Mesothelial cell of epicardium (in vitro differentiated cells): Measurements from ENCODE around the gene MYMX. TPM values are rescaled to one million over a fixed set of nuclear protein-coding genes. Genes with fewer than 3 reads are reported as not detected.
"Not testable (repeated sequence)": the region's sequence is repeated elsewhere in the genome, so short reads cannot be mapped to it uniquely, and the experiment has no call there.

Experiments
- DNase-seq, 2 experiments: peaks; one replicate each; pipeline ENCODE4 v3.0.0; 2021; ENCODE audit warnings: low spot score in 2 of 2; ENCODE audit not compliant: unreplicated experiment in 2 of 2
- H3K27ac Mint-ChIP-seq: 2 replicates; pipeline ENCODE4 v1.8.0; 2021; ENCODE audit warnings: mixed read lengths
- H3K27me3 Mint-ChIP-seq: 2 replicates; pipeline ENCODE4 v1.8.0; 2021; ENCODE audit warnings: low read depth, mixed read lengths
- H3K36me3 Mint-ChIP-seq: 2 replicates; pipeline ENCODE4 v1.8.0; 2021; ENCODE audit warnings: mixed read lengths
- H3K4me1 Mint-ChIP-seq: 2 replicates; pipeline ENCODE4 v1.8.0; 2021; ENCODE audit warnings: mixed read lengths
- H3K4me3 Mint-ChIP-seq: 2 replicates; pipeline ENCODE4 v1.8.0; 2021; ENCODE audit warnings: mild to moderate bottlenecking, moderate library complexity, mixed read lengths
- H3K9me3 Mint-ChIP-seq: 2 replicates; pipeline ENCODE4 v1.8.0; 2021; ENCODE audit warnings: mixed read lengths
- total RNA-seq: library from RNA; stranded (reverse); gene quantifications from 3 replicates; pipeline ENCODE4 v1.2.1, GENCODE V29; 2021
- TF ChIP-seq, protein P1 (sequence below): fragments of 200-600 bp; sonication (generic); IDR thresholded peaks from one replicate; pipeline ENCODE4 v1.5.0; 2021; ENCODE audit warnings: antibody characterized with exemption; ENCODE audit not compliant: unreplicated experiment

MYMX gene
- total RNA-seq, 1 donor from 2014 or later, result not detected

DNA sequence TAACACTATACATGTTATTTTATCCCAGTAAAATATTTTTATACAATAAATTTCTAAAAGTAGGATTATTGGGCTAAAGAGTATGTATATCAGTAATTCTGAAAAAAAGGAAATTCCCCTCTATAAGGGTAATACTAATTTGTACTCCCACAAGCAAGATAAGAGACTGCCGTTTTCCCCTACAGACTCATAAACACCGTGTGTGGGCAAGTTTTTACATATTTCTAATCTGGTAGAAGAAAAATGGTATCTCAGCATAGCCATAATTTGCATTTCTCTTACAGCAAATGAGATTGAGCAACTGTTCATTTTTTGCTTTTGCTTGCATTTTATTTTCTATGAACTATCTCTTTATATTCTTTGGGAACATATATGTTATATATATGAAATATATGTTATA is 26.0 kb upstream of the MYMX start:
- H3K4me1 Mint-ChIP-seq, result peaks cover 9% of the 10 kb centered on the region
- H3K9me3 Mint-ChIP-seq, result no peaks in the 10 kb centered on the region
- DNase-seq, result no peak
- no peaks in the 10 kb centered on the region for H3K27me3 Mint-ChIP-seq
- no peak overlapping the region for H3K27ac Mint-ChIP-seq
- no peak overlapping the region for H3K4me3 Mint-ChIP-seq
- TF ChIP-seq, protein P1, sequence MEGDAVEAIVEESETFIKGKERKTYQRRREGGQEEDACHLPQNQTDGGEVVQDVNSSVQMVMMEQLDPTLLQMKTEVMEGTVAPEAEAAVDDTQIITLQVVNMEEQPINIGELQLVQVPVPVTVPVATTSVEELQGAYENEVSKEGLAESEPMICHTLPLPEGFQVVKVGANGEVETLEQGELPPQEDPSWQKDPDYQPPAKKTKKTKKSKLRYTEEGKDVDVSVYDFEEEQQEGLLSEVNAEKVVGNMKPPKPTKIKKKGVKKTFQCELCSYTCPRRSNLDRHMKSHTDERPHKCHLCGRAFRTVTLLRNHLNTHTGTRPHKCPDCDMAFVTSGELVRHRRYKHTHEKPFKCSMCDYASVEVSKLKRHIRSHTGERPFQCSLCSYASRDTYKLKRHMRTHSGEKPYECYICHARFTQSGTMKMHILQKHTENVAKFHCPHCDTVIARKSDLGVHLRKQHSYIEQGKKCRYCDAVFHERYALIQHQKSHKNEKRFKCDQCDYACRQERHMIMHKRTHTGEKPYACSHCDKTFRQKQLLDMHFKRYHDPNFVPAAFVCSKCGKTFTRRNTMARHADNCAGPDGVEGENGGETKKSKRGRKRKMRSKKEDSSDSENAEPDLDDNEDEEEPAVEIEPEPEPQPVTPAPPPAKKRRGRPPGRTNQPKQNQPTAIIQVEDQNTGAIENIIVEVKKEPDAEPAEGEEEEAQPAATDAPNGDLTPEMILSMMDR, result no peak
- no peaks in the 10 kb centered on the region for H3K36me3 Mint-ChIP-seq

DNA sequence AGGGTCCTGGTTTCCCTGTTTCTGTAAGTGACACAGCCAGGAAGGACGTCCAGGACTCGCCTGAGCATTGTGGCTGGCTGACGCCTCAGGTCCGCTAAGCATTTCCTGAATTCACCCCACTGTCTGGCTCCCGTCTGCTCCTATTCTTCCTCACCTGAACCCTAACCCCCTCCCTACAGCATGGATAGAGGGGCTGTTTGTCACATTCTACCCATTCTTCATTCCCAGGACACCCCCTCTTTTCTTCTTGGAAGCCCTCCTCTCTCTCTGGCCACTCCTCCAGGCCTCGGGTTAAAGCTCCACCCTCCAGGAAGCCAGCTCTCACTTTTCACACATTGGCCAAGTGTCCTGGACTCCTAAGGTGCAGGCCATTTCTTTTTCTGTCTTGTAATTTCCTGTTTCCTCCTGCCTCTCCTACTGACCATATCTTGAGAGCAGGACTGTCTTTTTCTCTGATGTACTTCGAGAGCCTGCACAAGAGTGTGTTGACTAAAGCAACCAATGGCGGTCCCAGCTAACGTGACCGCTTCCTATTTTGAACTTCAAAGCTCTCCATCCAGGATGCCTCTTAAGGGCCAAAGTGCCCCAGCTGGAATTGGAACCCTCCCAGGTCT is 24.2 kb upstream of the MYMX start:
- H3K27me3 Mint-ChIP-seq, result no peaks in the 10 kb centered on the region
- H3K4me1 Mint-ChIP-seq, result peaks cover 3% of the 10 kb centered on the region
- DNase-seq, result no peak
- peak overlapping the region; percentile 5 for H3K27ac Mint-ChIP-seq
- H3K36me3 Mint-ChIP-seq, result no peaks in the 10 kb centered on the region
- H3K9me3 Mint-ChIP-seq, result no peaks in the 10 kb centered on the region
- TF ChIP-seq, protein P1, result no peak
- no peak overlapping the region for H3K4me3 Mint-ChIP-seq

DNA sequence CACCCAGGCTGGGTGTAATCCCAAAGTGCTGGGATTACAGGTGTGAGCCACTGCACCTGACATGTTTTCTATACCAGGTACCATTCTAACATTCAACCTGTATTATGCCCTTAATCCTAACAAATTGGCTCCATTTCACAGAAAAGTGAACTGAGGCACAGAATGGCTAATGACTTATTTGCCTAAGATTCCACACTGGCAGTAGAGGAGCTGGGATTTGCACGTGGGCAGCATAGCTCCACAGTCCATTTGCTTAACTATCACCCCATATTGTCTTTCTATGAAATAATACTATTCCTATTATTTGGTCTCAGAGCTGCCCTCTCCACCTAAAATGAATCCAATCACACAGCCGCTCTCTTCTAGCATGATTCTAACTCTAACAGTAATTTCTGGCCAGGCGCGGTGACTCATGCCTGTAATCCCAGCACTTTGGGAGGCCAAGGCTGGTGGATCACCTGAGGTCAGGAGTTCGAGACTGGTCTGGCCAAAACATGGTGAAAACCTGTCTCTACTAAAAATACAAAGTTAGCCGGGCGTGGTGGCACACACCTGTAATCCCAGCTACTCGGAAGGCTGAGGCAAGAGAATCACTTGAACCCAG is 23.3 kb upstream of the MYMX start:
- peaks cover 3% of the 10 kb centered on the region for H3K4me1 Mint-ChIP-seq
- H3K27me3 Mint-ChIP-seq, result no peaks in the 10 kb centered on the region
- no peaks in the 10 kb centered on the region for H3K36me3 Mint-ChIP-seq
- no peak overlapping the region for H3K4me3 Mint-ChIP-seq
- H3K9me3 Mint-ChIP-seq, result no peaks in the 10 kb centered on the region
- H3K27ac Mint-ChIP-seq, result no peak overlapping the region
- TF ChIP-seq, protein P1, result no peak
- DNase-seq, result no peak

DNA sequence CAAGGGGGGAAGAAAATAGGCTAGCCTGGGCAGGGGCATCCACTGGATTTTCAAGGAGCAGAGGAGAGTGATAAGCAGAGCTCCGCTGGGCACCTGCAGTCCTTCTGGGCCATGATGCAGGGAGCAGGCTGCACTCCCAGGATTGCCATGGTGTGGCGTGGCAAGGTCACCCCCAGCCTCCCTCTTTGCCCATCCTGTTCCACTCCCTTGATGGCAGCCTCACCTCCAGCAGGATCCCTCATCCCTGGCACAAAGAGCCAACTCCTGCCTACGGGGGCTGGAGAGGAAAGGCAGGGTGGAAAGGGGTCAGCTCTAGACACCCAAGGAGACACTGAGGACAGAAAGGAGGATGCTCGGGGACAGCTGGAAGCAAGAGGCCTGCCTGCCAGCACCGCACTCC is 22.4 kb upstream of the MYMX start:
- H3K27me3 Mint-ChIP-seq, result no peaks in the 10 kb centered on the region
- peaks cover 3% of the 10 kb centered on the region for H3K4me1 Mint-ChIP-seq
- DNase-seq, result no peak
- no peaks in the 10 kb centered on the region for H3K36me3 Mint-ChIP-seq
- no peak overlapping the region for H3K27ac Mint-ChIP-seq
- H3K4me3 Mint-ChIP-seq, result no peak overlapping the region
- no peaks in the 10 kb centered on the region for H3K9me3 Mint-ChIP-seq
- TF ChIP-seq, protein P1, result no peak

DNA sequence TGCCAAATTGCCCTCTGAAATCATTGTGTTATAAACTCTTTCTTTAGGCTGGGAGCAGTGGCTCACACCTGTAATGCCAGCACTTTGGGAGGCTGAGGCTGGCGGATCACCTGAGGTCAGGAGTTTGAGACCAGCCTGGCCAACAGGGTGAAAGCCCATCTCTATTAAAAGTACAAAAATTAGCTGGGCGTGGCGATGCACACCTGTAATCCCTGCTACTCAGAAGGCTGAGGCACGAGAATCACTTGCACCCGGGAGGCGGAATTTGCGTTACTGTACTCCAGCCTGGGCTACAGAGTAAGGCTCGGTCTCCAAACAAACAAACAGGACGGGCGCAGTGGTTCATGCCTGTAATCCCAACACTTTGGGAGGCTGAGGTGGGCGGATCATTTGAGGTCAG is 20.4 kb upstream of the MYMX start:
- not testable (repeated sequence) for H3K27me3 Mint-ChIP-seq, H3K4me1 Mint-ChIP-seq, H3K9me3 Mint-ChIP-seq, H3K27ac Mint-ChIP-seq, DNase-seq, H3K4me3 Mint-ChIP-seq, H3K36me3 Mint-ChIP-seq

DNA sequence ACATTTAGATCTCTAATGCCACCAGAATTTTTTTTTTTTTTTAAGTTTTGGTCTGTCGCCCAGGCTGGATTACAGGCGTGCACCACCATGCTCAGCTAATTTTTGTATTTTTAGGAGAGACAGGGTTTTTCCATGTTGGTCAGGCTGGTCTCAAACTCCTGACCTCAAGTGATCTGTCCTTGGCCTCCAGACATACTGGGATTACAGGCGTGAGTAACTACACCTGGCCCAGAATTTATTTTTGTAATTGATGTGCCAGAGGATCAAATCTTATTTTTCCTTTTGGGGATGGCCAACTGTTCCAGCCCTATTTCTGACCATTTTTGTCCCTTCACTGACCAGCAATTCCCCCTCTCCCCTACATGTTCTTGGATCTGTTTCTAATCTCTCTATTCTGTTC is 18.0 kb upstream of the MYMX start:
- Mint-ChIP-seq H3K27me3 (no peaks in the 10 kb centered on the region), H3K27ac (no peak overlapping the region), H3K36me3 (no peaks in the 10 kb centered on the region), H3K4me1 (peaks cover 22% of the 10 kb centered on the region), H3K4me3 (no peak overlapping the region), H3K9me3 (no peaks in the 10 kb centered on the region)
- no peak for DNase-seq
- TF ChIP-seq, protein P1, result no peak
